DND-41 (cell line): ENCODE results near the gene COX6A2.
"Not testable (repeated sequence)": the region's sequence is repeated elsewhere in the genome, so short reads cannot be mapped to it uniquely, and the experiment has no call there.

ENCODE experiments used
- ATAC-seq: fragments of 200-7000 bp; cut with Tn5 transposase; 3 replicates; pipeline ENCODE4 v1.9.1; 2021; ENCODE audit warnings: low read depth; ENCODE audit not compliant: insufficient read depth
- DNase-seq: peaks from one replicate; pipeline ENCODE4 v3.0.0-alpha.2; 2020
- H2AFZ ChIP-seq: 2 replicates; pipeline ENCODE4 v1.6.0; 2012; ENCODE audit warnings: low read depth, low read length
- H3K27ac ChIP-seq: 2 replicates; pipeline ENCODE4 v1.5.1; 2012; ENCODE audit warnings: low read length, inconsistent platforms
- H3K27me3 ChIP-seq: fragments of 200-600 bp; sonication (generic); 2 replicates; pipeline ENCODE4 v1.6.0; 2012; ENCODE audit warnings: low read length, mild to moderate bottlenecking, inconsistent platforms; ENCODE audit not compliant: insufficient read depth, poor library complexity
- H3K36me3 ChIP-seq: 2 replicates; pipeline ENCODE4 v1.5.1; 2012; ENCODE audit warnings: low read length, inconsistent platforms; ENCODE audit not compliant: insufficient read depth
- H3K4me1 ChIP-seq: 2 replicates; pipeline ENCODE4 v1.5.1; 2012; ENCODE audit warnings: mild to moderate bottlenecking, low read length; ENCODE audit not compliant: insufficient read depth
- H3K4me2 ChIP-seq: 2 replicates; pipeline ENCODE4 v1.6.0; 2012; ENCODE audit warnings: mild to moderate bottlenecking, moderate library complexity, low read length, inconsistent platforms; ENCODE audit not compliant: insufficient read depth
- H3K4me3 ChIP-seq, 2 experiments: fragments of 200-600 bp in 1 of 2; shearing (Covaris generic) in 1 of 2; 2 replicates each; pipeline ENCODE4 v1.5.1; 2012 to 2016; ENCODE audit warnings: inconsistent platforms in 2 of 2, low read length in 2 of 2, mild to moderate bottlenecking in 2 of 2, low read depth in 1 of 2, moderate library complexity in 1 of 2
- H3K79me2 ChIP-seq: 2 replicates; pipeline ENCODE4 v1.6.0; 2012; ENCODE audit warnings: low read length, inconsistent platforms; ENCODE audit not compliant: insufficient read depth
- H3K9ac ChIP-seq: 2 replicates; pipeline ENCODE4 v1.6.0; 2012; ENCODE audit warnings: low read depth, mild to moderate bottlenecking, inconsistent platforms, low read length, moderate library complexity
- H3K9me3 ChIP-seq: 2 replicates; pipeline ENCODE4 v1.5.1; 2012; ENCODE audit warnings: low read length, moderate library complexity, mild to moderate bottlenecking, inconsistent platforms; ENCODE audit not compliant: insufficient read depth, severe bottlenecking
- H4K20me1 ChIP-seq: 2 replicates; pipeline ENCODE4 v1.6.0; 2012; ENCODE audit warnings: low read length; ENCODE audit not compliant: insufficient read depth
- EZH2 ChIP-seq: IDR thresholded peaks from 3 replicates; pipeline ENCODE4 v1.6.1; 2012; ENCODE audit warnings: borderline replicate concordance, low read depth, mild to moderate bottlenecking, moderate library complexity, low read length, inconsistent platforms; ENCODE audit not compliant: severe bottlenecking
- TF ChIP-seq, protein P1 (sequence below): IDR thresholded peaks from 2 replicates; pipeline ENCODE4 v1.5.1; 2012; ENCODE audit warnings: borderline replicate concordance, low read length, moderate library complexity, mild to moderate bottlenecking; ENCODE audit not compliant: poor library complexity, severe bottlenecking; ENCODE audit errors: extremely low read depth

The COX6A2 gene

DNA sequence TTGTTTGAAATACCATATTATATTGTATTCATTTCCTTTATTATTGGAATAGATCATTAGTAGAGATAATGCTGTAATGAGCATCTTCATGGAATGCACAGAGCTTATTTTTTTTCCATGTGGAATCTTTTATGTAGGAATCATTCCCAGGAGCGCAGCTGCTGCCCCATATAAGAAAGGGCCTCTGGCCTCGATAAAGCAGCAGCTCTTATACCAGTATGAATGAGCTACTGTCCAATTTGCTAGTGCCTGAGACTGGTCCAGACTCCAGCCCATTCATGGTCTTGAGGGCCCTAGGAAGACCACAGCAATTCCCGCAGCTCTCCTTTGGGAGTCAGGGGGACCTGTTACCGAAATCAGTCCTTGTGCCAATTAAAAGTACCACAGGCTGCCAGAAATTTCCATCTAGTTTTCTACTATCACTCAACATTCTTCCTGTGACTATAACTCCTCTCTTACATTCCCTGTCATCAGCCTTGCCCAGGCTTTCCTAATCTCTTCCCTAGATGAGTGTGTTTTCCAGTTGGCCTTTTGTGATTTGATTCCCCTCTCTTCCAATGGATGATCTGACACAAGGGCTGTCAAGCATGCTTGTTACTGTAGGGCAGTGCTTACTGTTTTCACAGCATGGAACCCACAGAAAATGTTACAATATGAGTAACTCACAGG is 12.5 kb upstream of the COX6A2 start:
- ATAC-seq (no peak), DNase-seq (no peak)
- H4K20me1 ChIP-seq, result no peaks in the 10 kb centered on the region
- H2AFZ ChIP-seq, result no peak overlapping the region
- no peaks in the 10 kb centered on the region for H3K79me2 ChIP-seq
- no peak overlapping the region for H3K4me2 ChIP-seq
- no peak overlapping the region for H3K9ac ChIP-seq
- no peak overlapping the region for H3K4me3 ChIP-seq
- no peaks in the 10 kb centered on the region for H3K27me3 ChIP-seq
- no peak for TF ChIP-seq EZH2
- TF ChIP-seq, protein P1, sequence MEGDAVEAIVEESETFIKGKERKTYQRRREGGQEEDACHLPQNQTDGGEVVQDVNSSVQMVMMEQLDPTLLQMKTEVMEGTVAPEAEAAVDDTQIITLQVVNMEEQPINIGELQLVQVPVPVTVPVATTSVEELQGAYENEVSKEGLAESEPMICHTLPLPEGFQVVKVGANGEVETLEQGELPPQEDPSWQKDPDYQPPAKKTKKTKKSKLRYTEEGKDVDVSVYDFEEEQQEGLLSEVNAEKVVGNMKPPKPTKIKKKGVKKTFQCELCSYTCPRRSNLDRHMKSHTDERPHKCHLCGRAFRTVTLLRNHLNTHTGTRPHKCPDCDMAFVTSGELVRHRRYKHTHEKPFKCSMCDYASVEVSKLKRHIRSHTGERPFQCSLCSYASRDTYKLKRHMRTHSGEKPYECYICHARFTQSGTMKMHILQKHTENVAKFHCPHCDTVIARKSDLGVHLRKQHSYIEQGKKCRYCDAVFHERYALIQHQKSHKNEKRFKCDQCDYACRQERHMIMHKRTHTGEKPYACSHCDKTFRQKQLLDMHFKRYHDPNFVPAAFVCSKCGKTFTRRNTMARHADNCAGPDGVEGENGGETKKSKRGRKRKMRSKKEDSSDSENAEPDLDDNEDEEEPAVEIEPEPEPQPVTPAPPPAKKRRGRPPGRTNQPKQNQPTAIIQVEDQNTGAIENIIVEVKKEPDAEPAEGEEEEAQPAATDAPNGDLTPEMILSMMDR, result no peak
- H3K36me3 ChIP-seq, result no peaks in the 10 kb centered on the region
- H3K9me3 ChIP-seq, result no peaks in the 10 kb centered on the region
- peaks cover 12% of the 10 kb centered on the region for H3K4me1 ChIP-seq
- no peak overlapping the region for H3K27ac ChIP-seq

DNA sequence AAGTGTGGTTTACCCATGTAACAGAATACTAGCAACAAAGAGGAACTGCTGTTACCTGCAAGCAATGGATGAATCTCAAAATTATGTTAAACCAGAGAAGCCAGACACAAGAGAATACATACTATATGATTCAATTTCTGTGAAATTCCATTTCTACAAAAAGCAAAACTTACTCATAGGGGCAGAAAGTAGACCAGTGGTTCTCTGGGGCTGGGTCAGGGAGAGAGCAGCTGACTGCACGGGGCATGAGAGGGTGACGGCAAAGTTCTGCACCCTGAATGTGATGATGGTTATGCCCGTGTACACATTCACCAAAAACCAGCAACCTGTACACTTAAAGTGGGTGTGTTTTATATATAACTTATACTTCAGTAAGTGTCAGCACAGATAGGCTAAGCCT is 11.4 kb upstream of the COX6A2 start:
- Histone ChIP-seq H3K4me1 (peaks cover 12% of the 10 kb centered on the region), H3K27ac (no peak overlapping the region), H3K9ac (no peak overlapping the region), H3K9me3 (no peaks in the 10 kb centered on the region), H4K20me1 (no peaks in the 10 kb centered on the region), H3K4me2 (no peak overlapping the region), H3K27me3 (no peaks in the 10 kb centered on the region), H3K79me2 (no peaks in the 10 kb centered on the region), H3K4me3 (no peak overlapping the region), H3K36me3 (no peaks in the 10 kb centered on the region), H2AFZ (no peak overlapping the region)
- TF ChIP-seq EZH2, result no peak
- TF ChIP-seq, protein P1, result no peak
- ATAC-seq, result no peak
- no peak for DNase-seq

DNA sequence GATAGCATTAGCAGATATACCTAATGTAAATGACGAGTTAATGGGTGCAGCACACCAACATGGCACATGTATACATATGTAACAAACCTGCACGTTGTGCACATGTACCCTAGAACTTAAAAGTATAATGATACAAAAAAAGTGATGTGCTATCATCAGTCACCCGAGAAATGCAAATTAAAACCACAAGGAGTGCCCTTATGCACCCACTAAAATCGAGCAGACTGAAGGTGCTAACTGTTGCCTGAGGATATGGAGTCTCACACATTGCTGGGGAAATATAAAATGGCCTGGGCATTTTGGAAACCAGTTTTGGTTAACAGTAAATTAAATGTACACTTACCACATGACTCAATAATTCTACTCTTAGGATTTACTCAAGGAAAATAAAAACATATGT is 10.9 kb upstream of the COX6A2 start:
- H3K4me1 ChIP-seq, result peaks cover 12% of the 10 kb centered on the region
- H3K79me2 ChIP-seq, H3K9ac ChIP-seq, H3K27me3 ChIP-seq, H3K36me3 ChIP-seq, H4K20me1 ChIP-seq, H3K9me3 ChIP-seq, H3K4me2 ChIP-seq, H2AFZ ChIP-seq, DNase-seq, H3K27ac ChIP-seq, ATAC-seq, H3K4me3 ChIP-seq: not testable (repeated sequence)

DNA sequence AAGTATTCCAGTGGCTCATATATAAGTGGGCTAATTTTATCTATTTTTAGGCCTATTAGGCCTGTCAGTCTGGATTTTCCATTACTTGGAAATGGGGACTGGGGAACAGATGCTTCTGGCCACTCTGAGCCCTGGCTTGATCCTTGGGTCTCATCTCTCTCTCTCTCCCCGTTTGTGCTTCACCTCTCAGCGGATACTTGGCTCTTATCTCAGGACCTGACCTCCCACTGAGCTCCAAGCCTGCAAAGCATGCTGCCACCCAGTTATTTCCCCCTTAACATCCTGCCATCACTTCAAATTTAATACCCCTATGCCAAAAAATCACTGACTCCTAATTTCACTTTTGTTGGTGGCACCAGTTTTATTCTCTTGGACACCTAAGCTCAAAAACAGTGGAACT is 10.3 kb upstream of the COX6A2 start:
- TF ChIP-seq EZH2, result no peak
- TF ChIP-seq, protein P1, result no peak
- no peaks in the 10 kb centered on the region for H3K79me2 ChIP-seq
- no peaks in the 10 kb centered on the region for H3K27me3 ChIP-seq
- H3K4me3 ChIP-seq, result no peak overlapping the region
- no peak overlapping the region for H3K27ac ChIP-seq
- no peak for DNase-seq
- H3K4me1 ChIP-seq, result peaks cover 12% of the 10 kb centered on the region
- no peak overlapping the region for H3K4me2 ChIP-seq
- H3K9me3 ChIP-seq, result no peaks in the 10 kb centered on the region
- H3K9ac ChIP-seq, result no peak overlapping the region
- H2AFZ ChIP-seq, result no peak overlapping the region
- no peak for ATAC-seq
- no peaks in the 10 kb centered on the region for H3K36me3 ChIP-seq
- H4K20me1 ChIP-seq, result no peaks in the 10 kb centered on the region
